Activated naive CD8-positive, alpha-beta T cell treated with anti-CD3 and anti-CD28 coated beads, Interleukin-2, amount 10 ng/mL, durations not matched to agents 7 days and 5 days (primary cell): Measurements from ENCODE around the gene POTEC. TPM values are rescaled to one million over a fixed set of nuclear protein-coding genes. Genes with fewer than 3 reads are reported as not detected.
"Not testable (repeated sequence)": the region's sequence is repeated elsewhere in the genome, so short reads cannot be mapped to it uniquely, and the experiment has no call there.

Source experiments
- ATAC-seq: fragments of 150-1000 bp; cut with Tn5 transposase; one replicate; pipeline ENCODE4 v1.10.0; 2021; ENCODE audit warnings: low read depth, moderate library complexity
- POLR2A ChIA-PET: fragments of 350-600 bp; sonication (Branson Sonifier 250); formaldehyde crosslinking; loops from one replicate; lab custom pipeline; 2021; ENCODE audit warnings: antibody characterized with exemption; lab: Charles Lee
- DNase-seq: peaks from one replicate; pipeline ENCODE4 v3.0.0; 2021
- H3K27ac Mint-ChIP-seq: one replicate; pipeline ENCODE4 v1.8.0; 2022; ENCODE audit warnings: mild to moderate bottlenecking, mixed read lengths
- H3K27me3 Mint-ChIP-seq: one replicate; pipeline ENCODE4 v1.8.0; 2022; ENCODE audit warnings: mild to moderate bottlenecking, moderate library complexity, mixed read lengths
- H3K36me3 Mint-ChIP-seq: one replicate; pipeline ENCODE4 v1.8.0; 2021; ENCODE audit warnings: mild to moderate bottlenecking, mixed read lengths
- H3K4me1 Mint-ChIP-seq: one replicate; pipeline ENCODE4 v1.8.0; 2021; ENCODE audit warnings: mixed read lengths
- H3K4me3 Mint-ChIP-seq: one replicate; pipeline ENCODE4 v1.8.0; 2022; ENCODE audit warnings: mild to moderate bottlenecking, moderate library complexity, mixed read lengths
- H3K9me3 Mint-ChIP-seq: one replicate; pipeline ENCODE4 v1.8.0; 2021; ENCODE audit warnings: mixed read lengths
- total RNA-seq, 2 experiments: library from RNA; stranded (reverse); gene quantifications; one replicate each; pipeline ENCODE4 v1.2.3, GENCODE V29; 2021

Gene POTEC
- total RNA-seq = not detected

DNA sequence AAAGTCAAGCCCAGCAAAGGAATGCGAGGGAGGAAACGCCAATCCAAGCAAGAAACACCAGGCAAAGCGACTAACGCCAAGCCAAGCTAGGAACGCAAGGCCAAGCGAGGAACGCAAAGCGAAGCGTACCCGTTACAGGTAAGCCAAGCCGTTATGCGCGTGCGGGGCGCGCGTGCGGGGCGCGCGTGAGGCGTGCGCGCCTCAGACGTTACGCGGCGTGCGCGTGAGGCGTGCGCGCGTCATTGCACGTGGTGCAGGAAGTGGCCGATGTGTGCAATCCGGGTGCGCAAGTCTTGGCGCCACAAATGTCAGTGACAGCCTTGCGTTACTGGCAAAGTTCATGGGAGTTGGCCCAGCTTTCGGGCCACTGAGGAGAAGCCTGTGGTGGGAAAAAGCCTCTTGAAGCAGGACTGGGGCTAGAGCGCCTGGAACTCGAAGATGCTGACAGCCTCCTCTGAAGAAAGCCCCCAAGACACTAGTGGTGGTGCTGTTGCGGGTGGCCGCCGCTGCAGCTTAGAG lies at the start of gene POTEC:
Gene POTEC, minus strand, starts transcription at position 155 of the 519 bp plus-strand sequence. CDS start 454 bp downstream, outside the sequence.
- H3K27ac Mint-ChIP-seq = not testable (repeated sequence)

DNA sequence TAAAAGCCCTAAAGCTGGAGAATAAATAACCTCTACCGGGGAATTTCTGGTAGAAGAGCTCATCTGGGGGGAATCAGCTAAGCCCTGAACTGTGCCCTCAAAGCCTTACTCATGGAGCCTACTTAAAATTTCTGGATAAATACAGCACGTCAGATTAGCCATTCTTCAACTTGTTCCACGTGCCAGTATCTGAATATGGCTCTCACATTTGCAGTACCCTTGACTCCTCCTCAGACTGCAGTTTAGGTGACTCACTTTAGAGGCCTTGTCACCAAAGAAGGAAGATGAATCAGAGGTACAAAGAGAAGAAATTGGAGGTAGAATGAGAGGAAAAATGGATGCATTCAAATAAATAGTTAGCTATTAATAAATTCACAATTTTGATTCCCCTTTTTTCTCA lies 34.6 kb upstream of the POTEC start:
- DNase-seq = no peak
- Mint-ChIP-seq H3K27me3 (no peaks in the 10 kb centered on the region), H3K4me1 (no peaks in the 10 kb centered on the region), H3K36me3 (no peaks in the 10 kb centered on the region), H3K4me3 (no peak overlapping the region), H3K9me3 (peaks cover 1% of the 10 kb centered on the region), H3K27ac (no peak overlapping the region)
- POLR2A ChIA-PET = no interaction called here
- ATAC-seq = no peak

More for the DNA sequence above, at the start of gene POTEC:
- H3K4me3 Mint-ChIP-seq, ATAC-seq, H3K36me3 Mint-ChIP-seq, DNase-seq, H3K9me3 Mint-ChIP-seq, H3K4me1 Mint-ChIP-seq, H3K27me3 Mint-ChIP-seq, POLR2A ChIA-PET: not testable (repeated sequence)

DNA sequence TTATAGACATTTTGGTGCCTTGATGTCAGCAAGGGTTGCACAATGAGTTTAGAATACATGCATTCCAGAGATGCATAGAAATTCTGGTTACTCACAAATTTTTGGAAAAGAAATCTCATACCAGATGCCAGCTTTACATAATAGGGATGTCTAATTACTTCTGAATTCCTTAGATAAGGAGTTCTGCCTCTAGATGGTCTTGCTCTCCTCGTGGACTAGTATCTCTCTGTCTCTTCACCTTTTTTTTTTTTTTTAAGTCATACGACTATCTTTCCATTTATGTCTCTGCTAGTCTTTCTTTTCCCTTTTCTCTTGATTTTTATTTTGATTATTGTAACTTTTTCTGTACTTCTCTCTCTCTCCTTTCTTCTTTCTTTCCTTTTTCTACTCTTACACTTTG lies 16.1 kb upstream of the POTEC start:
- DNase-seq, H3K4me3 Mint-ChIP-seq, H3K36me3 Mint-ChIP-seq, H3K4me1 Mint-ChIP-seq, H3K27ac Mint-ChIP-seq, ATAC-seq, H3K27me3 Mint-ChIP-seq, H3K9me3 Mint-ChIP-seq, POLR2A ChIA-PET: not testable (repeated sequence)

DNA sequence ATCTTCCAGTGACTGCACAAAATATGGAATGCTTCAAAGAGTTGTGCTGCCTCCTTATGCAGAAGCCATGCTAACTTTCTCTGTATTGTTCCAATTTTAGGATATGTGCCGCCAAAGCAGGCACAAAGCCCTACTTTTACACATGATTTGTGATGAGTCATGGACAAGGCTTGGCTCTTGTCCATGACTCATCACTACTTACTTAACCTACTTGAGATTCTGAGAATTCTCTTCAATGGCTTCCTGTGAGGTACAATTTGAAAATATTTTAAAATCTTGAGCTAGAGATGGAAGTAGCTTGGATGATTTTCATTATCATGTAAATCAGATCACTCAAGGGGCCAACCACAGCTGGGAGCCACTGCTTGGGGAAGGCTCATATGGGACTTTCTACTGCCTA lies 11.7 kb downstream of the POTEC start:
- POLR2A ChIA-PET, H3K9me3 Mint-ChIP-seq, H3K36me3 Mint-ChIP-seq: not testable (repeated sequence)

DNA sequence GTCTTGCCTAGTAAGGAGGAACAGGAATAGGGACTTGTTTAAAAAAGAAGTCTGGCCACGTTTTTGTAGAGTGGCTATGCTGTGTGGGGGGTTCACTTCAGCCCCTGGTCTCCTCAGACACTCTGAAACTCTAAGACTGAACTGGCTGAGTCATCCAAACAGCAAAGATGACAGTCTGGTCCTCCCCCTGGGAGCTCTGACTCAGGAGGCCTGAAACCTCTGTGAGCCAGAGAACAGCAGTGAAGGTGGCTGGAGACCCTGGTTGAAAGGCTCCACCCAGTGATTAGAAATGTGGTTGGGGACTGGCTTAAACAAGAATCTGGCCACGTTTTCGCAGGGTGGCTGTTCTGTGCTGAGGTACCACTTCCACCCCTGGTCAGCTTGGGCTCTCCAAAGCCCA lies 32.7 kb downstream of the POTEC start:
- ATAC-seq, H3K27ac Mint-ChIP-seq, POLR2A ChIA-PET, DNase-seq, H3K4me3 Mint-ChIP-seq, H3K27me3 Mint-ChIP-seq, H3K36me3 Mint-ChIP-seq, H3K4me1 Mint-ChIP-seq, H3K9me3 Mint-ChIP-seq: not testable (repeated sequence)

More for the DNA sequence above, 11.7 kb downstream of the POTEC start:
- ATAC-seq, H3K27me3 Mint-ChIP-seq, H3K27ac Mint-ChIP-seq, H3K4me1 Mint-ChIP-seq, H3K4me3 Mint-ChIP-seq, DNase-seq: not testable (repeated sequence)

DNA sequence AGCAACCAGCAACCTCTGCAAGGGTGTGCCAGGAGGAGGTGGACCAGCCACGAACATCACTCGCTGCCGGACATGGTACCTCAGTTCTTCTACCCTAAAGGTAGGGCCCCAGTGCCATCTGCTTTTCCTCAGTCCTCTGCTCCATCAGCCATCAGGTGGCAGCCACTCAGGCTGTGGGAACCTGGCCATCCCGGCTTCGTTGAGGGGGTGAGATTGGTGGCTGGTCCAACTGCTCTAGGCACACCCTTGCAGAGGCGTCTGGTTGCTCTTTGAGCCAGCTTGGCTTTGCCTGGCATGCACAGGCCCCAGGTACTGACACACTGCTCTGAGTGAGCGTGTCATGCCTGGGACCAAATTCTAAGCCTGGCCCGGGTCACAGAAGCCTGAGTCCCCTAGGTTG lies 39.7 kb downstream of the POTEC start:
- H3K9me3 Mint-ChIP-seq, H3K36me3 Mint-ChIP-seq, H3K4me1 Mint-ChIP-seq, H3K4me3 Mint-ChIP-seq, DNase-seq, H3K27ac Mint-ChIP-seq, ATAC-seq, POLR2A ChIA-PET, H3K27me3 Mint-ChIP-seq: not testable (repeated sequence)

DNA sequence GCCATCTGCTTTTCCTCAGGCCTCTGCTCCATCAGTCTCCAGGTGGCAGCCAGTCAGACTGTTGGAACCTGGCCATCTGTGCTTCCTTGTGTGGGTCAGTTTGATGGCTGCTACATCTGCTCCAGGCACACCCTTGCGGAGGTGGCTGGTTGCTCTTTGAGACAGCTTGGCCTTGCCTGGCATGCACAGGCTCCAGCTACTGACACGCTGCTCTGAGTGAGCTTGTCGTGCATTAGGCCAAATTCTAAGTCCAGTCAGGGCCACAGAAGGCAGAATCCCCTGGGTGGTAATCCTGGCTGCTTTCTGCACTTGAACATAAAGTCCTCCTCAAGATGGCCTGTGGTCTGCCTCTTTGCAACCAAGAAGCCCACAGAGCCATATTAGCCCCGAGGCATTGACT lies 41.5 kb downstream of the POTEC start:
- DNase-seq, H3K36me3 Mint-ChIP-seq, H3K4me1 Mint-ChIP-seq, ATAC-seq, H3K4me3 Mint-ChIP-seq, H3K27me3 Mint-ChIP-seq, H3K9me3 Mint-ChIP-seq, POLR2A ChIA-PET, H3K27ac Mint-ChIP-seq: not testable (repeated sequence)

DNA sequence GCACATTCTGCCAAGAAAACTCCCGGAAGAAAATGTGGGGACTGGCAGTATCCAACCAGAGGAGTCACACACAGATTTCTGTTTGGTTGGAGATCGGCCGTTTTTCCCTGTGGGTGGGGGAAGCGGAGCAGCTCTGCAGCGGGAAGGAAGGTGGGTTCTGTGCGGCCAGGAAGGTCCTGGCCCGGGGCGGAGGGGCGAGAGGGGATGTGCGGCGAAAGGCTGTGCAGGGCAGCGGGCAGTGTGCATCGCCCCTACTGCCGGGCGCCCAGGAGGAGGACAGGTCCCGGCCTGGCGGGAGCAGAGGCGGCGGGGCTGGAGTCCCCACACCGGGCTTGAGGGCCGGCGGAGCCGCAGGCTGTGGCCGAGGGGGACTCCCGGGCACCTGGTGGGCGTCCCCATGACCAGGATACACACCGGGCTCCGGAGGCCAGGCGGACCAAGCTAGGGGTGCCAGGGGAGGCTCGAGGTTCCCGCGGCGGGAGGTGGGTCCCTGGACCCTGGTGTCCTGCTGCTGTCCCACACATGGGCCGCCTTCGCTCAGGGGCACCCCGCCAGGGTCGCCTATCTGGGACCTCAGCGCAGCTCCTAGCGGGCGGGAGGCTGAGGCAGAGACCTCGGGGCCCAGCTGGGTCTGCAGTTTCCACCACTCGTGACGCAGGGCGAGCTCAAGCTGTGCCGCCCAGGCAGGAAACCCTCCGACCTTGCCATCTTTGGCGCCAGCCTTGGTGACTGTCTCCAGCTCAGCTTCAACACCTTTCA lies 54.0 kb downstream of the POTEC start:
- H3K27ac Mint-ChIP-seq, H3K27me3 Mint-ChIP-seq, H3K9me3 Mint-ChIP-seq, ATAC-seq, DNase-seq, POLR2A ChIA-PET, H3K4me3 Mint-ChIP-seq, H3K36me3 Mint-ChIP-seq, H3K4me1 Mint-ChIP-seq: not testable (repeated sequence)

DNA sequence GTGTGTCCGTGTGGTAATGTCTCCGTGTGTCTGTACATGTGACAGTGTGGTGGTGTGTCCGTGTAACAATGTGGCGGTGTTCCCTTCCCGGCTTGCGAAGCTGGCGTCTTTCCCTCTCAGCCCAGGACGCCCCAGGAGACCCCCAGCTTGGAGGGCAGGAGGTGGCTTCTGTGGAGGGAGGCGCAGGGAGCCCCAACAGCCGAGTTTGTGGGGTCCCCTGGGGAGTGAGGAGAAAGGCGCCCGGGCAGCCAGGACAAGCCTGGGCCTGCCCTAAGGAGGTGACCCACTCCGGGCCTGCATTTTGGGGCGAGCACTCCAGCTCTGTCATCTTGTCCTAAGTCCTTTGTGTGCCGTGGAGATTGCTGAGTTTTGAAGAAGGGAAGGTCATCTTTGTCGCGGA lies 54.6 kb downstream of the POTEC start:
- H3K4me1 Mint-ChIP-seq, POLR2A ChIA-PET, H3K9me3 Mint-ChIP-seq, H3K4me3 Mint-ChIP-seq, ATAC-seq, DNase-seq, H3K36me3 Mint-ChIP-seq, H3K27me3 Mint-ChIP-seq, H3K27ac Mint-ChIP-seq: not testable (repeated sequence)

DNA sequence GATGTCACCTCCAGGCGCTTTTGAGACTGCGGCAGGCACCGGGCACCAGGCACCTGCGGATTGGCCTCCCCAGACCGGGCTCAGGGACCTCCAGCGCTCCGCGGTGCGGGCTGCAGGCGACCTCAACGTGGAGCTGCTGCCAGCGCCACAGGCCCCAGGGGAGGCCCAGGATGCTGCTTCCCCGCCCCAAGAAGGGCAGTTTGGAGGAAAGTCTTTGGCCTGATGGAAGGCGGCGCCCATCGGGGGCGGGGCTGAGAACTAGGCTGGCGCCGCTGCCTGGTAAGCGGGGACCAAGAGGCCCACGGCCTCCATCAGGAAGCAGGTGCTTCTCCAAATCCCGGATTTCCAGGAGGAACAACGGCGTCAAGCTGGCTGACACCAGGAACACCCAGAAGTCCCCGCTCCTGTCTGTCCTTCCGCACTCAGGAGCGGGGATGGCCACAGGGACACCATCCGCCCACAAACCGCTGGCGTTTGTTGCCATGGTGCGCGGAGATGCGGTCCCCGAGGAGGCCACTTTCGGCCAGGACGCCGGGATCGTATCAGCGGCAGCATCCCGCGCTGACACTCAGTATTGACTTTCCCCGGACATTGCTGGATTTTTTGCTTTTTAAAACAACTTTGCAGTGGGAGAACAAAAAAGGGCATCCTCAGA lies 56.3 kb downstream of the POTEC start:
- H3K4me1 Mint-ChIP-seq, POLR2A ChIA-PET, H3K27me3 Mint-ChIP-seq: not testable (repeated sequence)

DNA sequence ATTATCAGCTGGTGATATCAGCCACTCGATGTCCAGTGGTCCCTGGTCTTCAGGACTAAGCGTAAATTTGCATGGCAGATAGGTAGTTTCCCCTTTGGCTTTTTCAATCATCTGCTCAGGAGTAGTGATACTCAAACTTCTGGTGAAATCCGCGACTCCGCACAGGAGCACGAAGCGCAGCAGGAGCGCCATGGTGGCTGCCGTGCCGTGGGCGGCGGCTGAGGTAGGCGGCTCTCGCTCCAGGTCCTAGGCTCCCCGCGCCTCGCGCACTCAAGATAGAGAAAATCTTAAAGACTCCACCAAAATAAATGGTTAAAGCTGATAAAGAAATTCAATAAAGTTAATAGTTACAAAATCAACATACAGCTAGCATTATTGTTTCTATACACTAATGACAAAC lies 64.3 kb downstream of the POTEC start:
- H3K4me3 Mint-ChIP-seq, H3K4me1 Mint-ChIP-seq, H3K36me3 Mint-ChIP-seq, DNase-seq, ATAC-seq, H3K27ac Mint-ChIP-seq, POLR2A ChIA-PET, H3K27me3 Mint-ChIP-seq, H3K9me3 Mint-ChIP-seq: not testable (repeated sequence)

More for the DNA sequence above, 56.3 kb downstream of the POTEC start:
- not testable (repeated sequence) for H3K9me3 Mint-ChIP-seq, H3K27ac Mint-ChIP-seq, H3K36me3 Mint-ChIP-seq, DNase-seq, H3K4me3 Mint-ChIP-seq, ATAC-seq

DNA sequence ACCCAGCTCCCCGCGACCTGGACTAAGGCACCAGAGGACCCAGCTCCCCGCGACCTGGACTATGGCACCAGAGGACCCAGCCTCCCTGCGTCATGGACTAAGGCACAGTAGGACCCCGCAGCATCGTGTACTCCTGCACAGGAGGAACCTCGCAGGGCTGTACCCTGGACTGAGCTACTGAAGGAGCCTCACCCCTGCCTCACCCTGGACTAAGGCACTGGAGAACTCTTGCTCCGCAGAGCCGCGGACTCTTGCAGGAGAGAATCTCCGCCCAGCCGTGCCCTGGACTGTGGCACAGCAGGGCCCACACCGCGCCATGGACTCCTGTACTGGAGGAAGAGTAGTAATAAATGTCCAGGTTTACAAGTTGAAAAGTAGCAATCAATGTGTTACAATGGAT lies 67.9 kb downstream of the POTEC start:
- H3K27ac Mint-ChIP-seq, H3K9me3 Mint-ChIP-seq, H3K4me3 Mint-ChIP-seq, H3K36me3 Mint-ChIP-seq, H3K27me3 Mint-ChIP-seq, H3K4me1 Mint-ChIP-seq, ATAC-seq, POLR2A ChIA-PET, DNase-seq: not testable (repeated sequence)

DNA sequence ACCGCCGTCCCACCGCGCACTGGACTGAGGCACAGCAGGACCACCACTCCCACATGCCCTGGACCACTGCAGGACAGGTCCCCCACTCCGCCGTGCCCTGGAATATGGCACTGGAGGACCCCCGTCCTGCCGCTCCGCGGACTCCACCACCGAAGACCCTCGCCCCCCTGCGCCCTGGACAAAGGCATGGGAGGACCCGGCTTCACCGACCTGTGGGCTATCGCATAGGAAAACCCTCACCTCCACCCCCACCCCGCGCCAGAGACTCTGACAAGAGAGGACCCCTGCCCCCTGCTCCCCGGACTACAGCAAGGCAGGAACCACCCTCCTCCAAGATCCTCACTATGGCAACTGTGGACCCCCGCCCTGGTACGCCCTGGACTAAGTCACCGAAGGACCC lies 68.6 kb downstream of the POTEC start:
- H3K36me3 Mint-ChIP-seq, H3K27ac Mint-ChIP-seq, H3K9me3 Mint-ChIP-seq, POLR2A ChIA-PET, H3K27me3 Mint-ChIP-seq, DNase-seq, ATAC-seq, H3K4me1 Mint-ChIP-seq, H3K4me3 Mint-ChIP-seq: not testable (repeated sequence)
